LNCAP (cell line): Measurements from ENCODE around the gene HOXD10.

Source experiments
- TF ChIP-seq, protein P1 (sequence below): fragments of 450-650 bp; IDR thresholded peaks from 2 replicates; pipeline ENCODE4 v1.5.1; 2017; ENCODE audit warnings: mild to moderate bottlenecking

Gene HOXD10

DNA sequence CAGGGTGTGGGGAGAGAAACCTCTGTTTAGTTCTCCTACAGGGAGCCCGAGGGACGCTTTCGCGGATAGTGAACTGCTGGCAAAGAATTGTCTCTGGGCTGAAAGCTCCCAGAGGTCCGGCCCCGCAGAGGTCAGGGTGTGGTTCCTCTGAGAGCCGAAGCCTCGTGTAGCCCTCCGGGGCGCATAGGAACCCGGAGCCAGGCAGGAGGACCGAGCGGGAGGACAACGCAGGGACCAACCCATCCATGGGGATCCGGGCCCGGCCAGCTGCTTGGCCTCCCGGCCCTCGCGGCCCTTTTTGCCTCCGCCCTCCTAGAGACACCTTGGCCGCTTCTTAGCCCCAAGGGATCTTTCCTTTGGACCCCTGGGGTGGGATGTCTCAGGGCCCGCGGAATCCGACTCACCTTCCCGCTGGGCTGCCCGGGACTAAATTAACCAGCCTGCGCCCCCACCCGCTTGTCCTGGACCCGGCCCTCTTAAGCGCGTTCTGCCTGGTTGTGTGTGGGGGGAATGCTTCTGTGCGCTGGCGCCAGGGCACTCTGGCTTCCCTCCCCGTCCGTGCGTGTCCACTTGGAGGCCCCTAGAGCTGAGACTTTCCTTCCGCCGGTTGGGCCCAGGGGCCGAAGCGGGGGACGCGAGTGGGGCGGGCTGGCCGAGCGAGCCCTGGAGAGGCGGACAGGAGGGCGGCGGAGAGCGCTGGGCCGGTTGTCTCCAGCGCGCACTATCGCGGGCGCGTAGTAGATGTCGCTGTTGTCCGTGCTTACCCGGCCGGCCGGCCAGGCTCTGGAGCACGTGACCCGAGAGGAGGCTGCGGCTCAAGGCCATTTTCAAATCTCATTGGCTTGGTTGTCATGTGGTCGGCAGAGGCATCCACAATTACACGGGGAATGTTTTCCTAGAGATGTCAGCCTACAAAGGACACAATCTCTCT, at the start of gene HOXD10:
Gene HOXD10 (plus strand): TSS at position 896 of the 931 bp plus-strand sequence. CDS start 56 bp downstream, outside the sequence.
- TF ChIP-seq, protein P1, sequence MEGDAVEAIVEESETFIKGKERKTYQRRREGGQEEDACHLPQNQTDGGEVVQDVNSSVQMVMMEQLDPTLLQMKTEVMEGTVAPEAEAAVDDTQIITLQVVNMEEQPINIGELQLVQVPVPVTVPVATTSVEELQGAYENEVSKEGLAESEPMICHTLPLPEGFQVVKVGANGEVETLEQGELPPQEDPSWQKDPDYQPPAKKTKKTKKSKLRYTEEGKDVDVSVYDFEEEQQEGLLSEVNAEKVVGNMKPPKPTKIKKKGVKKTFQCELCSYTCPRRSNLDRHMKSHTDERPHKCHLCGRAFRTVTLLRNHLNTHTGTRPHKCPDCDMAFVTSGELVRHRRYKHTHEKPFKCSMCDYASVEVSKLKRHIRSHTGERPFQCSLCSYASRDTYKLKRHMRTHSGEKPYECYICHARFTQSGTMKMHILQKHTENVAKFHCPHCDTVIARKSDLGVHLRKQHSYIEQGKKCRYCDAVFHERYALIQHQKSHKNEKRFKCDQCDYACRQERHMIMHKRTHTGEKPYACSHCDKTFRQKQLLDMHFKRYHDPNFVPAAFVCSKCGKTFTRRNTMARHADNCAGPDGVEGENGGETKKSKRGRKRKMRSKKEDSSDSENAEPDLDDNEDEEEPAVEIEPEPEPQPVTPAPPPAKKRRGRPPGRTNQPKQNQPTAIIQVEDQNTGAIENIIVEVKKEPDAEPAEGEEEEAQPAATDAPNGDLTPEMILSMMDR, result no peak

DNA sequence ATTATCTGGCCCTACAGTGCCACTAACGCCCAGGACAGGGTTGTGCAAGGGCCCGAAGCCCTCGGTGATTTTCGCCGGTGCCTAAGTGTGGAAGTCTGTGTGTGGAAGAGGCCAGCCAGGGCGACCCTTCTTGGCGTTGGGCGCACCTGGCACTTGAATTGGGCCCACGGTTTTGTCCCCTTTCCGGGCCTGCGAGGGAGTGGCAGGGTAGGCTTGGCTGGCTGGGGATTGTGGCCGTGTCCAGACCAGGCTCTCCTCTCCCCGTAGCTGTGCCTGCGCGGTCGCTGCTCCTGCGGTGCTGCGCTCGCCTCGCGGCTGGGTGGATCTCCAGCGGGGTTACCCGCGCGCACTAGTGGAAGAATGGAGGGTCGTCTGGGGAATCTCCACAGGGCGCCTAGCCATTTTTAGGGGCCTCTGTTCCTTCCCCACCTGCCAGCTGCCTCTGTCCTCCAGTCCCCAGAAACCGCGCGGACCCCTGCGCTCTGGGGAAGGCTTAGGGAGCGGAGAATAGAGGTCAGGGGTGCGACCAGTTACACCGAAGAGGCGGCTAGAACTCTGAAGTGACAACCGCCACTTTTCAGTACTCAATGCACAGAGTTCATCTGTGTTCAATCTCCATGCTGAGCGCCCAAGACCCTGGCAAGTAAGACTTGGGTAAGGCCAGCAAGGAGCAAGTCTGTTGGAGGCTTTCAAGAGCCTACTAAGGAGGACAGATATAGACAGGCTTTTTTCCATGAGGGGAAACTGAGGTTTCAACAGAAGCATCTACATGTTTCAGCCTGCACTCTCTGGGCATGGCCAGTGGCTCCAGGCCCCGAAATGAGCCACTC, 48.8 kb upstream of the HOXD10 start:
- TF ChIP-seq, protein P1, result no peak

DNA sequence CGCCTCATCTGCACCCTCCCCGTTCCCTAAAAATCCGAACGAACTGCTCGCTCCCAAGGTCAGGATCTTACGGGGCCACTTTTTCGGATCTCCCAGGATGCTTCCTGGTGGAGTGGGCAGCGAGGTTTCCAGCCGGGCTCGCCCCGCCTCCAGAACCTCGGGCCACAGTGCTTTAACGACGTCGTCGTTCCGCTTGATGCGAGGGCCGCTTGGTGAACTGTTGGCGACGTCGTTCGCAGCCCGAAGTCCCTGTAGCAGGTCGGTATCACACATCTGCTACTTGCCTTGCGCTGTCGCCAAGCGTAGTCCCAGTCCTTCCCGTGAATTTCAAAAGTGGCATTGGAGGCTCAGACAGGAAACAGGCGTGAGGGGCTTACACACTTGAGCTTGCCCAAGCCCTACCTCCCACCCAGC, 48.2 kb upstream of the HOXD10 start:
- TF ChIP-seq, protein P1, result no peak

DNA sequence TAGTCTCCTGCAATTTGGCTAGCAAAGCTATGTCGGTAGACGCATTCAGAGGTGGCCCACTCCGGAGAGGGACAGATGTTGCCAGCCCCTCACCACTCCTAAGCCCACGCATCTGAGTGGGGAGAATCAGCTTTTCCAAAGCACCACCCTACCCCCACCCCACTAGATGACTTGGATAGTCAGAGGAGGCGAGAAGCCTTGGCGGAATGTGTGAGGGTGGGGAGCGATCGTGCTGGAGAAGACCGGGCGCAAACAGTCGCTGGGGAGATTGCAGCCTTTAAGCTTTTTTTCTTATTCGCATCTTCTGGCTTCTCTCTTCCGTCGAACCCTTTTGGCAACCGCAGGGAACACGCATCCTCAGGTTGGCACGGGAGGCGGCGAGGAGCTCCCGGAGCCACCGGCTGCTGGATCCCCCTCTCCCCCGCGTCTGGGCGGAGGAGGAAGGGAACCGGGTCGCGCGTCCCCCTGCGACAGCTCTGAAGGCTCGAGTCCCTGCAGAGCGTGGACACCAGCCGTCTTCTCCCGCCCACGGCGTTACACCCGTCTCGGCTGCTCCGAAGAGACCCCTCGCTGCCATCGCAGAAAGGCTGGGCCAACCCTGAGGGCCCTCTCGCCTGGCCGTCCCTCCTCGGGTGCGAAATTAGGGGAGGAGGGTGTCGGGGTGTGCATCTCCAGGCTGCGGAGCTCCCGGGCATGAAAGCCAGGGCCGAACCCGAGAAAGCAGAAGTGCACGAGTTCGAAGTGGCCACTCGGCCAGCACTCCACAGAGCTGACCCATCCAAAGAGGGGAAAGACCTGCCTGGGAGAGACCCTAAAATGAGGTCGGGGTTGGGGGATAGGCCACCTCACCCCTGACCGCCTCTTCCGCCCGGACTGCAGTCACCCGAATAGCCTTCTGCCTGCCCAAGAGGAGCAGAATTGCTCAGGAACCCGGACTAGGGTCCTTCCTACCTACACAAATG, 45.0 kb upstream of the HOXD10 start:
- TF ChIP-seq, protein P1, result no peak

DNA sequence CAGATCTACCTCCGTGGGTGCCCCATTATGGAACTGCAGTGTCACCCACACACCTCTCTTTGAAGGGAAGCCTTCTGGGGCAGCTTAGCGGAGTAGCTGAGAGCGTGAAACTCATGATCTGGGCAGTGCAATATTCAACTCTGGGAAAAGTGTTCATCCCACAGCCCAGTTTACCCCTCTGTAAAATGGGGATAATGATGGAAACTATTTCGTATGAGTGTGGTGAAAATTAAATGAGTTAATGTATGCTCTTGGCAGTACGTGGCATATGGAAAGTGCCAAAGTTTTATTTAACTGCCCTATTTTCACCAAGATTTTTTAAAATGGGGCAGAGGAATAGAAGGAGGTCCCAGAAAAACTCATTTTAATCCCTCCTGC, 44.3 kb upstream of the HOXD10 start:
- TF ChIP-seq, protein P1, result no peak

DNA sequence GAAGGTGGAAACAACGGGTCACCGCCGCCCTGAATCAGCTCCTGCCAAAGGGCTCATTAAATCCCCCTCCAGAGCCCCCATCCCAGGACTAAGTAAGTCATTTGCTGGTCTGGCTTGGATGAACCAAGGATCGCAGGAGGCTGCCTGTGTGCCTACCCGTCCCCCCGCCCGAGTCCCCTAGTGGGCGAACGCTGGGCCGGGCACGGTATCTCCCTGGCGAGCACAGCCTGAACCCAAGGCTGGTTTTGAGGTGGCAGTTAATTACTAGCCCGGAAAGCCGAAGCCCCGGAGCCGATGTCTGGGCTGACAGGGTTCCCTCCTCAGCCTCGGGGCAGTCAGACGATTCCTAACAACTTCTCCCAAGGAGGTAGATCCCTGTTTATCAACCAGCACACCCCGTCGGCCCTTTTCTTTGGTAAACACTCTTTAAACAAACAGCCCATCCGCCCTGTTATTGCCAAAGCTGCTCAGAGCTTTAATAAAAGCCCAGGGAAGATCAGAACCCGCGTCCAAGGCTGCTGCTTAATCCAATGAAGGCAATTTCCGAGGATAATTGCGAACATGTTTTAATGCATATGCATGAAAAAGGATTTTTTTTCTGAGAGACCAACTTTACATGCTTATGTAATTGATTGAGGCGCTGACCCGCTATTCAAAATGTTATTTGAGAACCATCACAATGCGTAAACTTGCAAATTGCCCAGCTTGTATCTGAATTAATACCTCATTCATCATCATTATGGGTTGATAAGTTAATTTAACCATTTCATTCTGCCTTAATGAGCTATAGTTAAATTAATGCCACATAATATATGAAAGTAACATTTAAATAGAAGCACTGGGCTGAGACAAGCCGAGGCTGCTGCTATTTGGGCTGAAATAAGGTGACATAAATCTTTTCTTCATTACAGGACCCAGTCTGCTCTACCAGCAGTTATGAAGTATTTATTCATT, 43.4 kb upstream of the HOXD10 start:
- TF ChIP-seq, protein P1, result no peak
